HG02610 (cell line): ENCODE results near the gene SUN1.
"Not testable (repeated sequence)": the region's sequence is repeated elsewhere in the genome, so short reads cannot be mapped to it uniquely, and the experiment has no call there.

Experiments used
- ATAC-seq: cut with Tn5 transposase; IDR thresholded peaks from one replicate; pipeline ENCODE4 v1.9.1; 2021; ENCODE audit warnings: mild to moderate bottlenecking, moderate library complexity; ENCODE audit not compliant: unreplicated experiment

Gene SUN1

GRCh38 chr7:854118-854775 is 22.0 kb downstream of the SUN1 start:
- no peak for ATAC-seq

DNA sequence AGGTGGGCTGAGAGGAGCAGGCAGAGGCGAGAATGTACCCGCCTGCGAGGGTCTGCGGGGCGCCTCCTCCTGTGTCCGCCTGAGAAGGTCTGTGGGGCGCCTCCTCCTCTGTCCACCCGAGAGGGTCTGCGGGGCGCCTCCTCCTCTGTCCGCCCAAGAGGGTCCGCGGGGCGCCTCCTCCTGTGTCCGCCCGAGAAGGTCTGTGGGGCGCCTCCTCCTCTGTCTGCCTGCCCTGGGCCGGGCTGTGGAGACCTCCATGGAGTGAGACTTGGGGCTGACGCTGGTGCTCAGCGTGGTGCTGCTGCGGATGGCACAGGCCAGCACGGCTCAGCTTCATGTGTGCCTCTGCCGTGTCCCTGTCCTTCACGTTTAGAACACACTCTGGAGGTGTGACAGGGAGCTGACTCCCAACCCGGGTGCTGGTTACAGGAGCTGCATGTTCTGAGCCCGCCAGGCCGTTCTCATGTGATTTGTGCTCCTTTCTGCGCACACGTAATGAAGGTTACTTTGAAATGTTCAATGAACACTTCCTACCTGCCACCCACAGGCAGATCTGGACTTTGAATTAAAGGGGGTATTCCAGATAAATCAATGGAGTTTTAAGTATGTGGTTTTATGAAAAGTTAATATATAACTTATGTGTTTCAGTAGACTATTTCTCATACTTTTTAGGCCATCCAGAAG is 23.6 kb downstream of the SUN1 start:
- no peak for ATAC-seq

- ATAC-seq, result no peak
These were observed 24.3 kb downstream of the SUN1 start for GRCh38 chr7:856444-857095.

DNA sequence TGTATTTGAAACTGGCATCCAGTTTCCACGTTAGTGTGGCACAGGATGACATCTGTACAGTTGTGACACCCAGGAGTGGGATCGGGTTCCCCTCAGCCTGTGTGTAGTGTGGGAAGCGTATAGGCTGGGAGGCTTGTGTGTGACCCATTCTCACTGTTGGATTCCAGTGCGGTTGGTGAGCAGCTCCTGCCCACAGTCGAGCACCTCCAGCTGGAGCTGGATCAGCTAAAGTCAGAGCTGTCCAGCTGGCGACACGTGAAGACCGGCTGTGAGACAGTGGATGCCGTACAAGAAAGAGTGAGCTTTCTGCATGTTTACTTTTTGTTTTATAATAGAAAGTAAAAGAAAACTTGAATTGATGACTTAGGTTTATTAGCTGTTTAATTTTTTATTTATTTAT is 25.4 kb downstream of the SUN1 start:
- no peak for ATAC-seq

DNA sequence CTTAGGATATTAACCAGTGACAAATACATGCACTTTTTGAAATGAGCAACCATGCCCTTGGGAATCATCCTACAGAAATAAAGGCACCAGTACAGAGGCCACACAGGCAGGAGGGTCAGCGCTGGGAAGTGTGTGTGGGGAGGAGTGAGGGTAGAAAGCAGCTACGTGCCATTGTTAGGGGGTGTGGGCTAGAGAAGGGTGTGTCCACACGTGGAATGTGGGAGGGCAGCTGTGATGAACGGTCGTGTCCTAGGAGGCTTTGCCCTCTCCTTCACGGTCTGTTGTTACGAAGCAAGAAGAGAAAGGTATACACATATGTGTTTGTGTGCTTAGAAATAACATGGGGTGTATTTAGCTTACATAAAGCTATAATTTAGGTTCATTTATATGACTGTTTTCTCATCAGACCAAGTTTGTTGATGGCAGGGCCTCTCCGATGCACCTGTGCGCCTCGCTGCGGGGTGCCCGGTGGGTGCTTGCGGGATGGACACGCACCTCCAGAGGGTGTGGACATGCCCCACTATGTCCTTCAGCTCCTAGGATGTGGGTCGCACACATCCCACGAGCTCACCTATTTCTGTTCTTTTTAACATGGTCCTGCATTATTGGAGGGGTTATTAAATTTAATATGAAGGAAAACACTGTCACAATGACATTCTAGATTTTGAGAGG is 27.2 kb downstream of the SUN1 start:
- no peak for ATAC-seq

DNA sequence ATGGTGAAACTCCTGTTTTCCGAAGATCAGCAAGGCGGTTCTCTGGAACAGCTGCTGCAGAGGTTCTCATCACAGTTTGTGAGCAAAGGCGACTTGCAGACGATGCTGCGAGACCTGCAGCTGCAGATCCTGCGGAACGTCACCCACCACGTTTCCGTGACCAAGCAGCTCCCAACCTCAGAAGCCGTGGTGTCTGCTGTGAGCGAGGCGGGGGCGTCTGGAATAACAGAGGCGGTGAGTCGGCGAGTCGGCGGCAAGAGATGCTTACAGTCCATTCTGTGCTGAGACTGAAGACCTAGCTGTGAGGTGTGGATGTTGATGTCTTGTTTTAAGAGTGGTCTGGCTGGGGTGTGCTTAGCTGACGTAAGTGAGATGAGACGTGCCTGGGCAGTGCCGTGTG is 27.9 kb downstream of the SUN1 start:
- ATAC-seq, result no peak

GRCh38 chr7:861222-861621 is 28.9 kb downstream of the SUN1 start:
- no peak for ATAC-seq

GRCh38 chr7:862157-862556 is 29.9 kb downstream of the SUN1 start:
- ATAC-seq, result no peak

DNA sequence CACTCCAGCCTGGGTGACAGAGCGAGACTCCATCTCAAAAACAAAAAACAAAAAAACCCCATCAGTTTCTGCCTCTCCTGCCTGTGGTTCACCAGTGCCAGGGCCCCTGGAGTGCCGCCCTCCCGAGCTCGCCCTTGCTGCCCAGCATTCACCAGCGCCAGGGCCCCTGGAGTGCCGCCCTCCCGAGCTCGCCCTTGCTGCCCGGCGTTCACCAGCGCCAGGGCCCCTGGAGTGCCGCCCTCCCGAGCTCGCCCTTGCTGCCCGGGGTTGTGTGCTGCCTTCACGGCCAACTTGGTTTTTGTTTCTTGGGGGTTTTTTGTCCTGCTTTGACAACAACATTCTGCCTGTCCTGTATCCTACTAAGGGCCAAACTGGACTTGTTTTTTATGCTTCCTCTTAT is 30.8 kb downstream of the SUN1 start:
- ATAC-seq, result no peak

GRCh38 chr7:865921-866320 is 33.6 kb downstream of the SUN1 start:
- no peak for ATAC-seq

DNA sequence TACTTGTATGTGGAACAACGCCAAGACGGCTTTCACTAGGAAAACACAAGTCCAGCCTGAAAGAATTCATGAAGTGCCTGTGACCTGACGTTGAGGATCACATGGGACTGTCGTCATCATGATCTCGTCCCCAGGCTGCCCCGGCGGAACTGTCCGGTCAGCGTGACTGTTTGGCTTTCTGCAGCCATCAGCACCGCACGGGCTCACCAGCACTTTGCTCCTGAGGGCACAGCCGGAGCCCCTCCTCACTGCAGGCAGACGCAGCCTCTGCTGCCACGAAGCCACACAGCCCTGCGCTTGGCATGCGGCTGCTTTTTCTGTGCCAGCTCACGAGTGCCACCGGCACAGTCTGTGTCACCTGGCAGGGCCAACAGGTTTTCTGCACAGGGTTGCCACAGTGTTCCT is 34.7 kb downstream of the SUN1 start:
- no peak for ATAC-seq

- no peak for ATAC-seq
These were observed 35.3 kb downstream of the SUN1 start for GRCh38 chr7:867406-868188.

DNA sequence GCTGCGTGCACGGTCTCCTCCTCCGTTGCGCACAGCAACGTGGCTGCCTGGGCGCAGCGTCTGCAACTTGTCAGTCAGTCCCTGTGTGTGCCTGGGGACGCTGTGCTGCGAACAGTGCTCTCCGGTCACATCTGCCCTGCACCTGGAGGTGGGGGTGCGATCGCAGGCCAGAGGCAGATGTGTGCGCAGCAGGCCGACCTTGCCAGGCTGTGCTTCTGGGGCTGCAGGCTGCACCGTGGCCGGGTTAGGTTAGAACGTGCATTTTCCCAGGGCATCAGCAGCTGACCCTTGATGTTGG is 35.9 kb downstream of the SUN1 start:
- no peak for ATAC-seq

GRCh38 chr7:869348-869747 is 37.1 kb downstream of the SUN1 start:
- no peak for ATAC-seq

- no peak for ATAC-seq
These were observed 39.7 kb downstream of the SUN1 start for GRCh38 chr7:871900-872537.

DNA sequence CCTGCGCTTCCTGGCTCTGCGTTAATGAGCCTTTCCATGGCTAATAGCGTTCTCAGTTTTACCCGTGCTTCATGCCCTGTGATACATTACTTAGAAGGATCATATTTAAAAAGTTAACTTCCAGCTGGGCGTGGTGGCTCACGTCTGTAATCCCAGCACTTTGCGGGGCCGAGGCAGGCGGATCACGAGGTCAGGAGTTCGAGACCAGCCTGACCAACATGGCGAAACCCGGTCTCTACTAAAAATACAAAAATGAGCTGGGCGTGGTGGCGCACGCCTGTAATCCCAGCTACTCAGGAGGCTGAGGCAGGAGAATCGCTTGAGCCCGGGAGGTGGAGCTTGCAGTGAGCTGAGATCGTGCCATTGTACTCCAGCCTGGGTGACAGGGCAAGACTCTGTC is 40.4 kb downstream of the SUN1 start:
- ATAC-seq, result not testable (repeated sequence)

- no peak for ATAC-seq
These were observed 41.2 kb downstream of the SUN1 start for GRCh38 chr7:873367-874002.

DNA sequence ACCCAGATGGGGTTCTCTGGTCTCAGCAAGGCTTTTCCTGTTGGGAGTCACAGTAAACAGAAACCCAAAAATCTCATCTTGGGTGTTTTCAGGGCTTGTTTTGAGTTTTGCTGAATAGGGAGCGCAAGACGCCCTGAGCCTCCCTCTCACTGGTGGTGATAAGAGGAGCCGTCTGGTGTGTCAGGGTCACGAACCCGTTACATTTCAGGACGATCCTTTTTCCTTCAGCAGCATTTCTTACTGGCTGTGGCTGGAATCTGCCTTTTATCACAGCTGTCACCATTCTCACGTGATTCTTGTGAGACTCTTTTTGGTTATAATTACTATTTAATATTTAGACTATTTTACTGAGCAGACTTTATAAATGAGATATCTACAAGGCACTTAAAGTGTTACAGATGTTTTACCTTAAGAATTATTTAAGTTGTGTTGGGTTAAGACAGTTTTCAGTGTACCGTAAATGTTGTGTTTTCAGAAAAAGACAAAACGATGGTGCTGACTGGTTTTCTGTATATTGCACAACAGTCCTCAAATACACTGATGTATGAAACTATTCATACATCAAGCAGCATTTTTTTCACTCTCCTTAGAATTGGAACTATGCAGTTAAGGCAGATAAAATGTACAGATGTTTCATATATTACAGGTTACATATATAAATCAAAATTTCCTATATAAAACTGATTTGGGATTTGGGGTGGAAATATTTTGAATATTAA is 41.9 kb downstream of the SUN1 start:
- ATAC-seq, result no peak

- no peak for ATAC-seq
These were observed 42.8 kb downstream of the SUN1 start for GRCh38 chr7:875051-875450.
